ENCODE data around the gene CEP43.
A peak's percentile ranks its signal among the peaks of the same experiment; 100 is the strongest.
"Not testable (repeated sequence)": the region's sequence is repeated elsewhere in the genome, so short reads cannot be mapped to it uniquely, and the experiment has no call there.

The CEP43 gene, protein sequence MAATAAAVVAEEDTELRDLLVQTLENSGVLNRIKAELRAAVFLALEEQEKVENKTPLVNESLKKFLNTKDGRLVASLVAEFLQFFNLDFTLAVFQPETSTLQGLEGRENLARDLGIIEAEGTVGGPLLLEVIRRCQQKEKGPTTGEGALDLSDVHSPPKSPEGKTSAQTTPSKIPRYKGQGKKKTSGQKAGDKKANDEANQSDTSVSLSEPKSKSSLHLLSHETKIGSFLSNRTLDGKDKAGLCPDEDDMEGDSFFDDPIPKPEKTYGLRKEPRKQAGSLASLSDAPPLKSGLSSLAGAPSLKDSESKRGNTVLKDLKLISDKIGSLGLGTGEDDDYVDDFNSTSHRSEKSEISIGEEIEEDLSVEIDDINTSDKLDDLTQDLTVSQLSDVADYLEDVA

GRCh38 chr6:166999145-166999883 lies at the start of gene CEP43:
Gene CEP43, plus strand, starts transcription at chr6:166999397. Its CDS starts 16 bp downstream, at chr6:166999413.
- no peaks in the 10 kb centered on the region for H3K9me3 ChIP-seq (ENCODE audit: control insufficient read depth, insufficient read depth, low read length)
- H3K4me1 ChIP-seq (ENCODE audit: control insufficient read depth, insufficient read depth, low read length): peaks cover 6% of the 10 kb centered on the region
- H3K36me3 ChIP-seq (ENCODE audit: control insufficient read depth, insufficient read depth, low read length): peaks cover 52% of the 10 kb centered on the region
- H3K27me3 ChIP-seq (ENCODE audit: control insufficient read depth, insufficient read depth, low read length): no peaks in the 10 kb centered on the region
- H3K9ac ChIP-seq (ENCODE audit: low read depth, low read length): peak within 1 kb of the TSS; percentile 79
- peak within 1 kb of the TSS; percentile 81 for H3K27ac ChIP-seq (ENCODE audit: low read depth, low read length)
- H3K4me3 ChIP-seq (ENCODE audit: low read depth, low read length): peak within 1 kb of the TSS; percentile 89

DNA sequence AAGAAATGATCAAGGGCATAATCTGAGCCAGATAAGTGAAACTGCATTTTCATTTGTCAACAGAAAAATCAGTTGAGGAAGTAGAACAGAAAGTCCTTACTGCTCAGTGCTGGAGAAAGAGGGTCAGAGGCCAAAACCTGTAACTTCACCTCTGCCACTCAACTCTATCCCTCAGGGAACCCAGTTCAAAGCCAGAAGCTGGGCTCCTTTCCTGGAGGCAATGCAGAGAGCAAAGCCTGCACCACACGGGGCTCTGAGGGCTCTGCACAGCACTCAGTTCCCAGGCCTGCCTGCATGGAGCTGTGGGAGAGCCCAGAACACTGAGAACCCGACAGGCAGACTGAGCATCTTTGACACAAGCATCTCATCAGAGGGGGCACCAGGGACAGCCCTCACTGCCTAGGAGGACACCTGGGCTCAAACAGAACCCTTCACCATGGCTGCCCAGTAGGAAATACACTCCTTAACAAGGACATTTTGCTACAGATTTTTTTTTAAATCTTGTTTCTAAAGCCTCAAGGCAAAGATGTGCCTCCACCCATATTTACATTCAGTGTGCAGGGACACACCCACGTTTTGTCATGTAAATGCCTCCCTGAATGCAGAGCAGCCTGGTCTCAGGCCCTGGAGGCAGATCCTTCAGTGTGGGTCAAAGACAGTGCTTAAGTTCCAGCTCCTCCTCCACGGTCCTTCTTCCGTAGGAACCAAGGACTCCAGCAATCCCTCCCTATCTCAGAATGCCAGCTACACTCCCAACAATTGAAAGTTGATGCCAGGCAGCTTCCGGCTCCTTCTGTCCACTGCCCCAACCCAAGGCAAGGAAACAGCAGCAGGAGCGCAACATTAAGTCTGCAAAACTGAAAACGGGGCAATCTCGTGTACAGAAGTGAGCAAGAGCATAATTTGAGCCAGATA lies 49.4 kb upstream of the CEP43 start:
- Histone ChIP-seq H3K9ac (ENCODE audit: low read depth, low read length) (no peak overlapping the region), H3K9me3 (ENCODE audit: control insufficient read depth, insufficient read depth, low read length) (peaks cover 5% of the 10 kb centered on the region; the same call in 1 of the 2 replicates), H3K27me3 (ENCODE audit: control insufficient read depth, insufficient read depth, low read length) (no peaks in the 10 kb centered on the region), H3K4me1 (ENCODE audit: control insufficient read depth, insufficient read depth, low read length) (peaks cover 12% of the 10 kb centered on the region; the same call in 1 of the 2 replicates), H3K27ac (ENCODE audit: low read depth, low read length) (peak overlapping the region; percentile 14), H3K36me3 (ENCODE audit: control insufficient read depth, insufficient read depth, low read length) (peaks cover 25% of the 10 kb centered on the region), H3K4me3 (ENCODE audit: low read depth, low read length) (no peak overlapping the region)

- Histone ChIP-seq H3K9ac (ENCODE audit: low read depth, low read length) (no peak overlapping the region), H3K9me3 (ENCODE audit: control insufficient read depth, insufficient read depth, low read length) (peaks cover 5% of the 10 kb centered on the region; the same call in 1 of the 2 replicates), H3K27ac (ENCODE audit: low read depth, low read length) (peak overlapping the region; percentile 14), H3K4me1 (ENCODE audit: control insufficient read depth, insufficient read depth, low read length) (peaks cover 12% of the 10 kb centered on the region; the same call in 1 of the 2 replicates), H3K27me3 (ENCODE audit: control insufficient read depth, insufficient read depth, low read length) (peaks cover 5% of the 10 kb centered on the region), H3K4me3 (ENCODE audit: low read depth, low read length) (no peak overlapping the region), H3K36me3 (ENCODE audit: control insufficient read depth, insufficient read depth, low read length) (peaks cover 25% of the 10 kb centered on the region)
Measured at GRCh38 chr6:166950443-166950821, 48.8 kb upstream of the CEP43 start.

DNA sequence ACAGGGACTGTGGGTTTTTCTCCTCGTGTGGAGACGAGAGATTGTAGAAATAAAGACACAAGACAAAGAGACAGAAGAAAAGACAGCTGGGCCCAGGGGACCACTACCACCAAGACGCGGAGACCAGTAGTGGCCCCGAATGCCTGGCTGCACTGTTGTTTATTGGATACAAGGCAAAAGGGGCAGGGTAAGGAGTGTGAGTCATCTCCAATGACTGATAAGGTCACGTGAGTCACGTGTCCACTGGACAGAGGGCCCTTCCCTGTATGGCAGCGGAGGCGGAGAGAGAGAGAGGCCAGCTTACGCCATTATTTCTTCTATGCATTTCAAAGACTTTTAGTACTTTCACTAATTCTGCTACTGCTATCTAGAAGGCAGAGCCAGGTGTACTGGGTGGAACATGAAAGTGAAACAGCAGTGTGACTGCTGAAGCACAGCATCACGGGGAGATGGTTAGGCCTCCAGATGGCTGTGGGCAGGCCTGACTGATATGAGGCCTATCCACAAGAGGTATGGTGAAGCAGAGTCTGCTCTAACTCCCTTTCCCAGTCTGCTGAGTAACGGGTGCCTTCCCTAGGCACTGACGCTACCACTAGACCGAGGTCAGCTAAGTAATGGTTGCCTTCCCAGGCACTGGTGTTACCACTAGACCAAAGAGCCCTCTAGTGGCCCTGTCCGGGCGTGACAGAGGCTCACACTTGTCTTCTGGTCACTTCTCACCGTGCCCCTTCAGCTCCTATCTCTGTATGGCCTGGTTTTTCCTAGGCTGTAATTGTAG lies 48.1 kb upstream of the CEP43 start:
- H3K36me3 ChIP-seq (ENCODE audit: control insufficient read depth, insufficient read depth, low read length): peaks cover 22% of the 10 kb centered on the region
- not testable (repeated sequence) for H3K27me3 ChIP-seq (ENCODE audit: control insufficient read depth, insufficient read depth, low read length); H3K27ac ChIP-seq (ENCODE audit: low read depth, low read length); H3K9me3 ChIP-seq (ENCODE audit: control insufficient read depth, insufficient read depth, low read length); H3K4me3 ChIP-seq (ENCODE audit: low read depth, low read length); H3K9ac ChIP-seq (ENCODE audit: low read depth, low read length)
- peaks cover 12% of the 10 kb centered on the region; the same call in 1 of the 2 replicates for H3K4me1 ChIP-seq (ENCODE audit: control insufficient read depth, insufficient read depth, low read length)

- Histone ChIP-seq H3K27ac (ENCODE audit: low read depth, low read length) (no peak overlapping the region), H3K9me3 (ENCODE audit: control insufficient read depth, insufficient read depth, low read length) (peaks cover 5% of the 10 kb centered on the region; the same call in 1 of the 2 replicates), H3K4me1 (ENCODE audit: control insufficient read depth, insufficient read depth, low read length) (peaks cover 12% of the 10 kb centered on the region; the same call in 1 of the 2 replicates), H3K9ac (ENCODE audit: low read depth, low read length) (no peak overlapping the region), H3K4me3 (ENCODE audit: low read depth, low read length) (no peak overlapping the region), H3K27me3 (ENCODE audit: control insufficient read depth, insufficient read depth, low read length) (peaks cover 9% of the 10 kb centered on the region), H3K36me3 (ENCODE audit: control insufficient read depth, insufficient read depth, low read length) (peaks cover 18% of the 10 kb centered on the region; the same call in 1 of the 2 replicates)
Measured at GRCh38 chr6:166951670-166952060, 47.5 kb upstream of the CEP43 start.

- peaks cover 12% of the 10 kb centered on the region; the same call in 1 of the 2 replicates for H3K4me1 ChIP-seq (ENCODE audit: control insufficient read depth, insufficient read depth, low read length)
- H3K27me3 ChIP-seq (ENCODE audit: control insufficient read depth, insufficient read depth, low read length): peaks cover 9% of the 10 kb centered on the region
- peaks cover 5% of the 10 kb centered on the region; the same call in 1 of the 2 replicates for H3K9me3 ChIP-seq (ENCODE audit: control insufficient read depth, insufficient read depth, low read length)
- H3K9ac ChIP-seq (ENCODE audit: low read depth, low read length): no peak overlapping the region
- H3K4me3 ChIP-seq (ENCODE audit: low read depth, low read length): no peak overlapping the region
- H3K36me3 ChIP-seq (ENCODE audit: control insufficient read depth, insufficient read depth, low read length): peaks cover 14% of the 10 kb centered on the region; the same call in 1 of the 2 replicates
- H3K27ac ChIP-seq (ENCODE audit: low read depth, low read length): no peak overlapping the region
Measured at GRCh38 chr6:166952121-166952520, 47.1 kb upstream of the CEP43 start.

DNA sequence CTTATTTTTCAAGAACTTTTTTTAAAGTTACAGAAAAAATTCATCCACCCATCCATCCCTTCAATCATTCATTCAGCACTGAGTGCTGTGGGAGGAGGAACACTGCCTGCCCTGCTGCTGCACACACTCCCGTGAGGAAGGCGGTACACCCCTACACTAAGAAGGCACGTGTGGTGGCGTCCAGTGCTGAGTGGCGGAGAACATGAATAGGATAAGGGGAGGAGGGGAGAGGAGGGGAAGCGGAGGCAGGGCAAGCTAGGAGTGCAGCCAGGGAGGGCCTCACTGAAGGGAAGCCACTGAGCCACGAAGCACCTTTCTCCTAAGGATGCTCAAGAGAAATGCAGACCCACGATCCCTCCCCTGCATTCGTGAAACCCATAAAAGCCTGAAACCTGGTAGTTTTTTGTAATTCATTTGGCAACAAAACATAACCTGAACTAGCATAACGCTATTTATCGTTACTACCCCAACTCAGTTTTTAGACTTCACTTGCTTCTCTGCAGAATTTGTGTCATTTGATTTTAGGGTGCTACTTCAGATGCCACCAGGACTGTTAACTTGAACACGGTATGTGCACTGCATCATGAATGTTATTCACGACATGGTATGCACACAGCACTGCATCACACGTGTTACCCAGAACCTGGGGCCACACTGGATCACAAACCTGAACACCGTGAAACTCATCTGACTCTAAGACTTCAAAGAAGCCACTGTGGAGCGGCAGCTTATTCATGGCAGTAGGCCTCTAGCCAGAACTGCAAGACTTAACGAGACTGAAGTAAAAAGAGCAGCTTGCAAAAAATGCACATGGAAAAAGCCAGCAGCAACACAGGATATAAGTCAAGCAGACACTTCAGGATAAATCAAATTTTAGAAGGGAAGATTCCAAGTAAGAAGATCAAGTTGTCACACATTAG lies 46.4 kb upstream of the CEP43 start:
- H3K4me3 ChIP-seq (ENCODE audit: low read depth, low read length): no peak overlapping the region
- H3K4me1 ChIP-seq (ENCODE audit: control insufficient read depth, insufficient read depth, low read length): peaks cover 19% of the 10 kb centered on the region
- peaks cover 5% of the 10 kb centered on the region; the same call in 1 of the 2 replicates for H3K9me3 ChIP-seq (ENCODE audit: control insufficient read depth, insufficient read depth, low read length)
- H3K27me3 ChIP-seq (ENCODE audit: control insufficient read depth, insufficient read depth, low read length): peaks cover 9% of the 10 kb centered on the region
- no peak overlapping the region for H3K9ac ChIP-seq (ENCODE audit: low read depth, low read length)
- H3K36me3 ChIP-seq (ENCODE audit: control insufficient read depth, insufficient read depth, low read length): peaks cover 8% of the 10 kb centered on the region; the same call in 1 of the 2 replicates
- H3K27ac ChIP-seq (ENCODE audit: low read depth, low read length): no peak overlapping the region

DNA sequence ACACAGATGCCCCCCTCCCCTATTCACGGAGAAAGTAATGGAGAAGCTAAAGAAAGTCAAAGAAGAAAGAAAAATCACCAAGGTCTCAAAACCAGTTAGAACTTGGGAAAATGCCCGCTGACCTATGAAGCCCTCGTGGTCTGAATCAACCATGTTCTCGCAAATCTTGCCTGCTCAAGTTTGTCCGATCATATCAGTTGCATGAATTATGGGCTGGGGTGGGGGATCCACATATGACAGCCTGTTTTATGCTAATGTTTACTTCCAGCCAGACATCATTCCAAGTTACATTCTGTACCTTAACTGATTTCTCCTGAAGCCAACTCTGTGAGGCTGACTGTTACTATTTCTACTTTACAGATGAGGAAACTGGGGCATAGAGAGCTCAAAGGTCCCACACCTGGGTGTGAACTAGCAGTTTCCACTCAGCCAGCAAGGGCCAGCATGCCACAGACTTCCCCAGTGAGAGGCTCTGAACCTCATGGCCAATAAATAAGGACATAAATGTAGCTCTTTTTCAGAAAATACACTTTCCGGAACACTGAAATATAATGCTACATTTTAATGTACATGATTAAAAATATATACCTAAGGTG lies 45.0 kb upstream of the CEP43 start:
- Histone ChIP-seq H3K27me3 (ENCODE audit: control insufficient read depth, insufficient read depth, low read length) (peaks cover 9% of the 10 kb centered on the region), H3K9me3 (ENCODE audit: control insufficient read depth, insufficient read depth, low read length) (peaks cover 5% of the 10 kb centered on the region; the same call in 1 of the 2 replicates), H3K36me3 (ENCODE audit: control insufficient read depth, insufficient read depth, low read length) (0 out of 2 replicates have a peak, but pooled peaks cover 7% of the 10 kb centered on the region), H3K9ac (ENCODE audit: low read depth, low read length) (no peak overlapping the region), H3K4me1 (ENCODE audit: control insufficient read depth, insufficient read depth, low read length) (peaks cover 21% of the 10 kb centered on the region), H3K4me3 (ENCODE audit: low read depth, low read length) (no peak overlapping the region), H3K27ac (ENCODE audit: low read depth, low read length) (no peak overlapping the region)

All from HUES48 (cell line).